KMS-11 (cell line): ENCODE measurements around the gene NOP56.

Experiments
- H2AFZ ChIP-seq: fragments of 200-600 bp; sonication (generic); 2 replicates; pipeline ENCODE4 v1.6.1; 2016; ENCODE audit warnings: antibody characterized with exemption, mixed run types, low read depth
- H3K27ac ChIP-seq: fragments of 200-600 bp; sonication (generic); 2 replicates; pipeline ENCODE4 v1.6.1; 2016; ENCODE audit warnings: mild to moderate bottlenecking, mixed run types
- H3K27me3 ChIP-seq: fragments of 200-600 bp; sonication (generic); 2 replicates; pipeline ENCODE4 v1.6.1; 2017; ENCODE audit warnings: mild to moderate bottlenecking, low read depth, mixed run types, moderate library complexity; ENCODE audit not compliant: insufficient read depth
- H3K36me3 ChIP-seq: fragments of 200-600 bp; sonication (generic); 2 replicates; pipeline ENCODE4 v1.6.1; 2017; ENCODE audit warnings: mild to moderate bottlenecking, mixed run types; ENCODE audit not compliant: insufficient read depth
- H3K4me1 ChIP-seq: fragments of 200-600 bp; sonication (generic); 2 replicates; pipeline ENCODE4 v1.6.1; 2016; ENCODE audit warnings: mild to moderate bottlenecking, low read depth, mixed run types; ENCODE audit not compliant: poor library complexity, severe bottlenecking
- H3K4me2 ChIP-seq: fragments of 200-600 bp; sonication (generic); 2 replicates; pipeline ENCODE4 v1.7.0; 2016; ENCODE audit warnings: mild to moderate bottlenecking, mixed run types
- H3K4me3 ChIP-seq: fragments of 200-600 bp; sonication (generic); IDR thresholded peaks from 2 replicates; pipeline ENCODE4 v1.6.1; 2017; ENCODE audit warnings: low read depth, low read length, mixed read lengths; ENCODE audit not compliant: insufficient read depth
- H3K79me2 ChIP-seq: fragments of 200-600 bp; sonication (generic); 2 replicates; pipeline ENCODE4 v1.6.1; 2016; ENCODE audit warnings: low read depth, mixed run types; ENCODE audit not compliant: insufficient read depth
- H3K9ac ChIP-seq: fragments of 200-600 bp; sonication (generic); 2 replicates; pipeline ENCODE4 v1.6.1; 2016; ENCODE audit warnings: mild to moderate bottlenecking, mixed run types
- H4K20me1 ChIP-seq: fragments of 200-600 bp; sonication (generic); 2 replicates; pipeline ENCODE4 v1.6.1; 2016; ENCODE audit warnings: mild to moderate bottlenecking, mixed run types; ENCODE audit not compliant: insufficient read depth
- TF ChIP-seq, protein P1 (sequence below): fragments of 200-600 bp; sonication (generic); conservative IDR thresholded peaks from 2 replicates; pipeline ENCODE4 v1.6.1; 2017; ENCODE audit warnings: low read depth, mild to moderate bottlenecking, antibody characterized with exemption, low read length, moderate library complexity, mixed read lengths

The NOP56 gene

DNA sequence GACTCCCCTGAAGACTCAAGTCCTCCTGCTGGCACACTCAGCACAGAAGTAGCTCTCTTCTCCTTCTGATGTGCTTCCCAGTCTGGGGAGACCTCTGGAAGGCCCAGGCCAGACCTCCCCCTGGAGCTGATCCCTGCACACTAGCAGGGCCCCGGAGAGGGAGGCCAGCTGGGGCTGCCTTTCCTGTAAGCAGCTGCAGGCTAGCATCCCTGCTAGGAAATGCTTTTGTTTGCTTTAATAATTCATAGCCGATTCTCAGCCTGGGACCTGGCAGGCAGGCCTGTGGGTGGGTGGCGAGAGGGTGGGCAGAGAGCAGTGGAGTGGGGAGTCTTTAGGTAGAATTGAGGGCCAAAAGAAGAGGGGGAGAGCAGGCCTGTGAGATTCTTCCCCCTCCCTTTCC is 45.3 kb downstream of the NOP56 start:
- Histone ChIP-seq H3K79me2 (no peaks in the 10 kb centered on the region), H3K9ac (no peak overlapping the region), H3K4me1 (no peaks in the 10 kb centered on the region), H3K4me3 (no peak overlapping the region), H3K27ac (no peak overlapping the region), H2AFZ (no peak overlapping the region), H4K20me1 (no peaks in the 10 kb centered on the region), H3K4me2 (no peak overlapping the region), H3K36me3 (no peaks in the 10 kb centered on the region), H3K27me3 (no peaks in the 10 kb centered on the region)
- TF ChIP-seq, protein P1, sequence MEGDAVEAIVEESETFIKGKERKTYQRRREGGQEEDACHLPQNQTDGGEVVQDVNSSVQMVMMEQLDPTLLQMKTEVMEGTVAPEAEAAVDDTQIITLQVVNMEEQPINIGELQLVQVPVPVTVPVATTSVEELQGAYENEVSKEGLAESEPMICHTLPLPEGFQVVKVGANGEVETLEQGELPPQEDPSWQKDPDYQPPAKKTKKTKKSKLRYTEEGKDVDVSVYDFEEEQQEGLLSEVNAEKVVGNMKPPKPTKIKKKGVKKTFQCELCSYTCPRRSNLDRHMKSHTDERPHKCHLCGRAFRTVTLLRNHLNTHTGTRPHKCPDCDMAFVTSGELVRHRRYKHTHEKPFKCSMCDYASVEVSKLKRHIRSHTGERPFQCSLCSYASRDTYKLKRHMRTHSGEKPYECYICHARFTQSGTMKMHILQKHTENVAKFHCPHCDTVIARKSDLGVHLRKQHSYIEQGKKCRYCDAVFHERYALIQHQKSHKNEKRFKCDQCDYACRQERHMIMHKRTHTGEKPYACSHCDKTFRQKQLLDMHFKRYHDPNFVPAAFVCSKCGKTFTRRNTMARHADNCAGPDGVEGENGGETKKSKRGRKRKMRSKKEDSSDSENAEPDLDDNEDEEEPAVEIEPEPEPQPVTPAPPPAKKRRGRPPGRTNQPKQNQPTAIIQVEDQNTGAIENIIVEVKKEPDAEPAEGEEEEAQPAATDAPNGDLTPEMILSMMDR, result no peak

DNA sequence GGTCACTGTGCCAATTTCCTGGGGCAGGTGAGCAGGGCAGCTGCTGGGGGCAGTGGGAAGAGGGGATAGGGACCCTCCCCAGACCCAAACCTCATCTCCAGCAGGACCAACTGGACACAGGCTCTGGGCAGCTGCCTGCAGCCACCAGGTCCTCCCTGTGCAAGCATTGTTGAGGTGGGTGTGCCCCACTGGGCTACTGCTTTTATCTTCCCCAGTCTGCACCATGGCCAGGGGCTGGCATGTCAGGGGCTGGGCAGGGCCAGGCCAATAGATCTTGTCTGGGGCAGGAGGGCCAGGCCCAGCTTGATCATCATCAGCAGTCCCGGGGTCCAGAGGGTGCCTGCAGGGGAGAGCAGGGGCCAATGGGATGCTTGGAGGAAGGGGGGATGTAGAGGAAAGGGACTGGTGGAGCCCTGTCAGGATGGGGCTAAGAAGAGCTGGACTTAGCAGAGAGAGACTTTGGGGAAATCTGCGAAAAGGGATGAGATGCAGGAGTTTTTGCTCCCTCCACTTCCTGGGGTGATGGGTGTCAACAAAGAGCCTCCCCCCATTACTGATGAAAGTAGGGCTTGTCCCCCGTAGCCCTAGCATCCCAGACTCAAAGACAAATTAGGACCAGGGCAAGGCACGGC is 45.9 kb downstream of the NOP56 start:
- TF ChIP-seq, protein P1, result no peak
- no peak overlapping the region for H3K4me3 ChIP-seq
- H3K36me3 ChIP-seq, result no peaks in the 10 kb centered on the region
- H3K79me2 ChIP-seq, result no peaks in the 10 kb centered on the region
- H3K4me2 ChIP-seq, result no peak overlapping the region
- no peak overlapping the region for H3K27ac ChIP-seq
- H3K9ac ChIP-seq, result no peak overlapping the region
- H4K20me1 ChIP-seq, result no peaks in the 10 kb centered on the region
- H3K4me1 ChIP-seq, result no peaks in the 10 kb centered on the region
- H2AFZ ChIP-seq, result no peak overlapping the region
- no peaks in the 10 kb centered on the region for H3K27me3 ChIP-seq

DNA sequence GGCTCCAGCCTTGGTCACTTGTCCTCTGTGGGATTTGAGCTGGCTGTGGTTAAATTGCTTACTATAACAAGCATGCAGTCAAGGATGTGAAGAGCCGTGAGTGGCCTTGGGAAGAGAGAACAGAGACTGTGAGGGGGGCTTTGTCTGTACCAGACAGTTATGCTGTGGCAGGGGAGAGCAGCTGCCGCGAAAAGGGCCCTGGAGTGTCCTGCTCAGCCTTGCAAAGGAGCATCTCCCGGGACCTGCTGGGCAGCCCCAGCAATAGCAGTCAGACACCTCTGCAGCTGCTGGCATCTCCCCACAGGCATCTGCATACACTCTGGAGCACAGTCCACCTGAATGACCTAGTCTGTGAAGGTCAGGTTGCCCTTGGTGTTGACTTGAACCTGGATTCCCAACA is 46.5 kb downstream of the NOP56 start:
- Histone ChIP-seq H3K4me2 (no peak overlapping the region), H3K4me1 (no peaks in the 10 kb centered on the region), H3K27ac (no peak overlapping the region), H3K9ac (no peak overlapping the region), H3K27me3 (no peaks in the 10 kb centered on the region), H4K20me1 (no peaks in the 10 kb centered on the region), H3K4me3 (no peak overlapping the region), H2AFZ (no peak overlapping the region), H3K79me2 (no peaks in the 10 kb centered on the region), H3K36me3 (no peaks in the 10 kb centered on the region)
- TF ChIP-seq, protein P1, result no peak

DNA sequence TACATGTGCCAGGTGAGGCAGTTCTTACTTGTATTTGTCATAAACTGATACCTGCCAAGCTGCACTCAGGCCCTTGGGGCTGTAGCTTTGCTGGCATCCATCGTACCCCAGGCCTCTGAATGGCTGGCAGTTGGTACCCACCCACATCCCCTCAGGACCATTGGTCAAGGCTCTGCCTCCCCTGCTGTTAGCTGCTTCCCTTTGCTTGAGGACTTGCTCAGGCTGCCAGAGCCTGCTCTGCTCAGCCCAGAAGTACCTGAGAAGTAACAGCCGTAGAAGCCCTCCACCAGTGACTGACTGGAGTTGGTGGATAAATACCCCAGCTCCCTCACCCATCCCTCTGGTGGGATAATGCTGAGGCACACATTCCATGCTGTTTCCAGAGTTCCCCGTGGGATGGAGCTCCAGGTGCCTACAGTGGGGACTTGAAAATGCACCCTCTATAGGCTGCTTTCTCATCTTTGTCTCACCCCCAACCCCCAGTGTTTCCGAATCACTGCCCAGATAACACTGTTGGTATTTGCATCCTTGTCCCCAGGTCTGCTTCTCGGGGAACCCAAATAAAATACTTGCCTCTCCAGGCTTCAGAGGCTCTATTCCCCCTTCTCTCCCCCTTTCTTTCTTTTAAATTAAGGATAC is 47.5 kb downstream of the NOP56 start:
- TF ChIP-seq, protein P1, result no peak
- no peaks in the 10 kb centered on the region for H3K36me3 ChIP-seq
- H3K27ac ChIP-seq, result no peak overlapping the region
- no peak overlapping the region for H3K9ac ChIP-seq
- H3K4me2 ChIP-seq, result no peak overlapping the region
- H2AFZ ChIP-seq, result no peak overlapping the region
- H3K4me1 ChIP-seq, result no peaks in the 10 kb centered on the region
- H3K4me3 ChIP-seq, result no peak overlapping the region
- no peaks in the 10 kb centered on the region for H3K27me3 ChIP-seq
- H3K79me2 ChIP-seq, result no peaks in the 10 kb centered on the region
- H4K20me1 ChIP-seq, result no peaks in the 10 kb centered on the region
